ENCODE measurements around the gene GID8.
A peak's percentile ranks its signal among the peaks of the same experiment; 100 is the strongest.

Gene GID8

DNA sequence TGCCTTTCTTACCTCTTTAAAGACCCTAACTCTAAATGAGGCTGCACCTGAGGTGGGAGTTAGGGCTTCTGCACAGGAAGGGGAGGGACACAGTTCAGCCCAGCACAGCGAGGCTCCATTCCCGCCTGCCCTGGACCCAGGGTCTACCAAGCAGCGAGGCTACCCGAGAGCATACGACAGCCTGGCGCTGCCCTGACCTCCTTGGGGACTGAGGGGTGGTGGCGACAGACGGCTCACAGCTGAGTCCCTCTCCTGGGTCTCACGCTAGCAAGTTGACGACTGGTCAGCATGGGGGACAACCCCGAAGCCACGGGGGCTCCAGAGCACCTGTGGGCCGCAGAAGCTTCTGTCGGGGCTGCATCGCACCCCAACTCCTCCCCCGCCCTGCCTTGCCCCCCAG lies 38.9 kb downstream of the GID8 start:
- TF ChIP-seq POLR2A (IDR thresholded peaks at IDR 0.05; ENCODE audit: low read depth, low read length), result no peak
- no peak for DNase-seq (ENCODE audit: insufficient read length, low spot score)
- no peak for FAIRE-seq

- FAIRE-seq (no peak), DNase-seq (ENCODE audit: insufficient read length, low spot score) (peak; percentile 52)
- TF ChIP-seq POLR2A (IDR thresholded peaks at IDR 0.05; ENCODE audit: low read depth, low read length), result no peak
Measured at GRCh38 chr20:62977613-62978560, 39.9 kb downstream of the GID8 start.

DNA sequence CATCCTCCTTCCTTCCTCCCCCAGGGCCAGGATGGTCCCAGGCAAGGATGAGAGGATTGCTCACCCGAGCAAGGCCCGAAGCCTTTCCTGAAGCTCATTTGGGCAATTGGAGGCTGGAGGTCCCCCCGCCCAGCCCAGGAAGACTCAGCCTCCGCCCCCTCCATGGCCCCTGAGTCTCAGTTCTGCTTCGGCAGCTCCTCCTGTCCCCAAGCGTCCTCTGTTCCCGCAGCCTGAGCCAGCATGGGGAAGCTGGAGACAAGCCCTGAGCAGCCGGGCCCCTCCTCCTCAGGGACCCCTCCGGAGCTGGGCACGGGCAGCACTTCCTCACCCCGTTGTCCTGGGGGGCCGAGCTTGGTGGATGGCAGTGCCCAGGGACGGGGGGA lies 40.6 kb downstream of the GID8 start:
- FAIRE-seq (no peak), DNase-seq (ENCODE audit: insufficient read length, low spot score) (no peak)
- no peak for TF ChIP-seq POLR2A (IDR thresholded peaks at IDR 0.05; ENCODE audit: low read depth, low read length)

DNA sequence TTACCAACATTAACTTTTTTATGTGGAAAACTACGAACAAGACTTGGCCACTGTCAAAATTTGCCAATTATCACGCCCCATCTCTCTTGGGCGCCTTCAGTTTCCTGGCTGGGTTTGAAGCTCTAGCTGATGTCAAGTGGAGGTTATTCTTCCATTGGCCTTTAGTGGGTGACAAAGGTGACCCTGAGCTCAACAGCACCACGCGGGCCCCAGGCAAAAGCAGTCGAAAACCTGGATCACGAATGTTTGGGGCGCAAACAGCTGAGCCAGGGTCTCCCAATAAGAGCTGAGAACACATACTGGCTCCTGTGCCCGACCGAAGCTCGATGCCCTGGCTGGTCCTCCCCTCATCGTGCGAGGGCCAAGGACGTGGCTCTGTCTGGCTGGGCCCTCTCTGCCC lies 41.4 kb downstream of the GID8 start:
- TF ChIP-seq POLR2A (IDR thresholded peaks at IDR 0.05; ENCODE audit: low read depth, low read length), result no peak
- no peak for DNase-seq (ENCODE audit: insufficient read length, low spot score)
- no peak for FAIRE-seq

DNA sequence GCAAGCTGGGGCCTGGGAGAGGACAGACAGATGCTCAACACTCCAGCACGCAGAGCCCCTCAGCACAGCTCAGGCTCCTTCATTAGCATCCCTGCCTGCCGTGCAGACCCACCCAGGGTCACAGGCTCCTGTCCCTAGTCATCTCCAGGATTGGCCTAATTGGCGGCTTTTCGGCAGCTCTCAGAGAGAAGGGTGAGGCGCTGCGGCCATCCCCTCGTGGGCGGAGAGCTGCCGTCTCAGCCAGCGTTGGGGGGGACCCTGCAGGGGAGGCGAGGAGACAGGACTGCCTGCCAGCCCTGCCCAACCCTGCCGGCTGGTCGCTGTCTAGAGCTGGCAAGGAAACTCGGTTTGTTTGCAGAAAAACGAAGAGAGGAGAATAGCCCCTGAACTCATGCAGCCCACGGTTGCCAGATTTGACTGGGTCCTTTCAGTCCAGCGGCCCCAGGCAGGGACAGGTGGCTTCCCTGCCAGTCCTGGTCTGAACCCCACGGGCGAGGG lies 42.0 kb downstream of the GID8 start:
- FAIRE-seq (no peak), DNase-seq (ENCODE audit: insufficient read length, low spot score) (no peak)
- TF ChIP-seq POLR2A (IDR thresholded peaks at IDR 0.05; ENCODE audit: low read depth, low read length), result no peak

- no peak for TF ChIP-seq POLR2A (IDR thresholded peaks at IDR 0.05; ENCODE audit: low read depth, low read length)
- FAIRE-seq (no peak), DNase-seq (ENCODE audit: insufficient read length, low spot score) (no peak)
Measured at GRCh38 chr20:62980380-62980960, 42.5 kb downstream of the GID8 start.

DNA sequence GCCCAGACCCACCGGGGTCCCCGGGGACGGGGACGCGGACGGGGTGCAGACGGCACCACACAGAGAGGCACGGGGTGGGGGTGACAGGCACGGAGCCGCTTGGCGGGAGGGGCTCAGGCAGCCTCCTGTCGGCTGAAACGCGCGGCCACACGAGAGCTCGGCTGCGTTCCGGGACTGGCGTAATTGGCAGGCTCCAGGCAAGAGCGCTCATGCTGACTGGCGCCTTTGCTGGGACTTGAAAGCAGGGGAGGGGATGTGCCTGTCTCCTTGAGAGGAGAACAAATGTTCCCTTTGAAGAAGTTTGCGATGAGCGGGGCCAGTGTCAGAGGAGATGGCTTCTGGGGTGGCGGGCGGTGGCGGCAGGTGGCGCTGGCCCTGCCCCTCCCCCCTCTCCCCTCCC lies 43.0 kb downstream of the GID8 start:
- no peak for DNase-seq (ENCODE audit: insufficient read length, low spot score)
- FAIRE-seq, result no peak

DNA sequence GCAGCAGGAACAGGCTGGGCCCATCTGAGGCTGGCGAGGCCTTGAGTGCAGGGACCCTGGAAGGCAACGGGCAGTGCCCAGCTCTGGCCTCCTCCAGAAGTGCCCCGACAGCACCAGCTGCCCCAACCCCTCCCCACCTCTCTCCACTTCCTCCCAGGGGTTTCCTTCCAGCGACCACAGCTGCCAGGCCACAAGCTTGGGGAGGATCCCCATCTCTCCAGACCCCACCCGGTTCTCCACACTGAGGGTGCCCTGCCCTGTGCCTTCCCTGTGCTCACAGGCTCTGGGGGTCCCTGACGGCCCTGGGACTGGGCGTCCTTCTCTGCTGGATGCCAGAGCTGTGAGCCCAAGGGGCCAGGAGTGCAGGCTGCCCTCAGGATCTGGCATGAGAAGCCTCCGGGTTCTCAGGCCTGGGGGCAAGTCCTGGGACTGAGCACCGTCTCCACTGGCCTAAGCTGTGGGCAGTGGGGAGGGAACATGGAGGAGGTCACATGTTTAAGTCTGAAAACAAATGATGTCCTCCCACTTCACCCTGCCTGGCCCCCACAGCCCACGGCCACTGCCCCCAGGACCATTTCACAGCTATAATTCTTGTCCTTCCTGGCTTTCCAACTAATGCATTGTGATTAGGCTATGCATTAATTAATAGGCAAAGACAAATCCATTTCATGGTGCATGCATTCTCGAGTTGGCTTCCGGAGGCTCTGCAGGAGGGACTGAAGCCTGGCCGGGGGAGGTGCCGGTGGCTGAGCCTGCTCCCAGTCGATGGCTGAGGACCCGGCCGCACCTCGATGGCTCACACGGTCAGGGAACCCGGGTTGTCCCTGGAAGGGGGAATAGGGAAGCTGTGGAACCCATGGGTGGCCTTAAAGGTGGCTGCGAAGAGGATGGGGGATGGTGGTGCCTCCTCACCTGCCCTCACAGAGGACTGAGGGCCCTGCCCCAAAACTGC lies 44.5 kb downstream of the GID8 start:
- no peak for TF ChIP-seq POLR2A (IDR thresholded peaks at IDR 0.05; ENCODE audit: low read depth, low read length)
- DNase-seq (ENCODE audit: insufficient read length, low spot score) (no peak), FAIRE-seq (no peak)

More for the DNA sequence above, 43.0 kb downstream of the GID8 start:
- TF ChIP-seq POLR2A (IDR thresholded peaks at IDR 0.05; ENCODE audit: low read depth, low read length), result no peak

DNA sequence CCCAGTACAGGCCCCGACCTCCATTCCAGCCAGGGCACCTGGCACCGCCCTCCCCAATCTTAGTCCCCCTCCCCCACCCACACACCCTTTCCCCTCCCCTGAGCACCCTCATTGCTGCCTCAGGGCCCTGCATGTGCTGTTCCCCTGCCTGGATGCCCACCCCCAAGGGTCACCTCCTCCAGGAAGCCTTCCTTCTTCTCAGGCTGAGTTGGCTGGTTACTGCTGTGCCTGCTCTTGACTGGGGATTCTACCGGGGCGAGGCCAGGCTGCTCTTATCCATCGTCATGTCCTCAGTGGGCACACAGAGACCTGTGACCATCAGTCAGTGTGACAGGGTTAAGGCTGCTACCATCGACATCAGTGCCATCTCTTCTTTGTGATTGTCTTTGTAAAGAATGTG lies 45.3 kb downstream of the GID8 start:
- TF ChIP-seq POLR2A (IDR thresholded peaks at IDR 0.05; ENCODE audit: low read depth, low read length), result no peak
- DNase-seq (ENCODE audit: insufficient read length, low spot score) (no peak), FAIRE-seq (no peak)

- no peak for TF ChIP-seq POLR2A (IDR thresholded peaks at IDR 0.05; ENCODE audit: low read depth, low read length)
- DNase-seq (ENCODE audit: insufficient read length, low spot score) (no peak), FAIRE-seq (no peak)
Measured at GRCh38 chr20:62984666-62985443, 46.9 kb downstream of the GID8 start.

DNA sequence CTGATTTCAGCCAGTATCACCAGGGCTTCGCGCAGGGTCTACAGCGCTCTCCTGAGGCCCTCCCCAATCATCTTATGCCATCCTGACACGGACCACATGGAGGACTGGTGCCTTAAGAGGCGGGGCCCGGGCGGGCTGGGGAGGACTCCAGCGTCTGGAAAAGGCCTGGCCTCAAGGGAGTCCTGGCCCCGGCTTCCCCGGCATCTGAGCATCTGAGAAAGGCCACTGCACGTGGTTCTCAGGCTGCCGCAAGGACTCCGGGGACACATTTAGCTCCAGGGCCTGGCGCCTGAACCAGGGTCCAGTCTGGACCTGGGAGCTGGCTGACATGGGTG lies 47.5 kb downstream of the GID8 start:
- TF ChIP-seq POLR2A (IDR thresholded peaks at IDR 0.05; ENCODE audit: low read depth, low read length), result no peak
- no peak for DNase-seq (ENCODE audit: insufficient read length, low spot score)
- FAIRE-seq, result no peak

DNA sequence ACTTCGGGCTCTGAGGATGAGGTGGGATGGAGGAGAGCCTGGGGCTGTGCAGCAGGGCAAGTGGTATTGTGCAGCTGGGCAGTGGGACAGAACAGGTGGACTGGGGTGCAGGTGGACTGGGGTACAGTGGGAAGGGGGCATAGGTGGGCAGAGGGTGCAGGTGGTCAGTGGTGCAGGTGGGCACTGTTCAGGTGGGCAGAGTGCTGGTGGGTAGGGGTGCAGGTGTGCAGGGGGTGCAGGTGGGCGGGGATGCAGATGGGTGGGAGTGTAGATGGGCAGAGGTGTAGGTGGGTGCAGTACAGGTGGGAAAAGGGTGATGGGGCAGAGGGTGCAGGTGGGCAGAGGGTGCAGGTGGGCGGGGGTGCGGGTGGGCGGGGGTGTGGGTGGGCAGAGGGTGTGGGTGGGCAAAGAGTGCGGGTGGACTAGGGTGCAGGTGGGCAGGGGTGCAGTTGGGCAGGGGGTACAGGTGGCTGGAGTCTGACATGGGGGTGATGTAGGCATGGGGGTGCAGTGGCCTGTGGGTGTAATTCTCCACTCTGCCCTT lies 48.4 kb downstream of the GID8 start:
- TF ChIP-seq POLR2A (IDR thresholded peaks at IDR 0.05; ENCODE audit: low read depth, low read length), result no peak
- DNase-seq (ENCODE audit: insufficient read length, low spot score) (no peak), FAIRE-seq (no peak)

DNA sequence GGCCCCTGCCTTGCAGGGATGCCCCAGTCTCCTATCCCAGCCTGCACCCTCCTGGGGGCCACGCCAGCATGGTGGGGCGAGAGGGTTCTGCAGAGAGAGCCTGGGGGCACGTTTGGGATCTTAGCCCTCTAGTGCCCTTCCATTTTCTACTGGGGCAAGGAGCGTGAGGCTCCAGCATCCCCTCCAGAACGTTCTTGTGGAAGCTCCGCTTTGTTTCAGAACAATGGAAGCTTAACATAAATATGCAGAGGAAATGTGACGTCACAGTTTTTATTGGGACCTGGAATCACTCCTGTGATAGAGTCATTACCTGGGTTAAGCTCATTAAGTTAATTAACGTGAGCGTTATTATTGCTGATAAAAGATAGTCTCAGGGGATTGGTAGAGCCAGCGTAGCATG lies 49.2 kb downstream of the GID8 start:
- TF ChIP-seq POLR2A (IDR thresholded peaks at IDR 0.05; ENCODE audit: low read depth, low read length), result no peak
- FAIRE-seq (no peak), DNase-seq (ENCODE audit: insufficient read length, low spot score) (no peak)

Measured in H54 (cell line).